A549 (cell line): ENCODE measurements around the gene LDLRAD4. TPM values are rescaled to one million over a fixed set of nuclear protein-coding genes. Genes with fewer than 3 reads are reported as not detected.
"Not testable (repeated sequence)": the region's sequence is repeated elsewhere in the genome, so short reads cannot be mapped to it uniquely, and the experiment has no call there.

Experiments used
- ATAC-seq, 2 experiments: fragments of 200-7000 bp in 1 of 2; fragments of >200 bp in 1 of 2; cut with Nextera tagmentation in 1 of 2; cut with Tn5 transposase in 1 of 2; 3 replicates each; pipeline versions ENCODE4 v1.8.0 to v1.9.1; 2018 to 2020; ENCODE audit warnings: mild to moderate bottlenecking in 1 of 2, moderate library complexity in 1 of 2
- CTCF ChIA-PET: fragments of 300-600 bp; sonication (Branson Sonifier 250); formaldehyde crosslinking; extraction: SDS; loops from one replicate; lab custom pipeline; 2021; ENCODE audit warnings: antibody characterized with exemption, inconsistent platforms; lab: Yijun Ruan, JAX
- POLR2A ChIA-PET: fragments of 350-600 bp; formaldehyde crosslinking; extraction: SDS; loops from one replicate; lab custom pipeline; 2021; ENCODE audit warnings: antibody characterized with exemption, inconsistent platforms; lab: Yijun Ruan, JAX
- DNase-seq, 2 experiments: peaks; one replicate each; pipeline versions ENCODE4 v3.0.0 to v3.0.0-alpha.2; 2011 to 2016; ENCODE audit warnings: low read depth in 1 of 2, low spot score in 1 of 2
- FAIRE-seq: peaks from 2 replicates; lab custom pipeline; 2011; peaks lifted over from hg19 to GRCh38; lab: Jason Lieb, UNC
- H3K27ac ChIP-seq, 2 experiments: fragments of >200 bp; sonication (Bioruptor Twin); formaldehyde crosslinking; 3 replicates each; pipeline ENCODE4 v1.5.1; 2016 to 2017
- H3K4me1 ChIP-seq: fragments of >200 bp; sonication (Bioruptor Twin); formaldehyde crosslinking; 3 replicates; pipeline ENCODE4 v1.6.1; 2016
- H3K4me2 ChIP-seq: fragments of >200 bp; sonication (Bioruptor Twin); formaldehyde crosslinking; 3 replicates; pipeline ENCODE4 v1.6.1; 2016
- H3K4me3 ChIP-seq: fragments of >200 bp; sonication (Bioruptor Twin); formaldehyde crosslinking; 3 replicates; pipeline ENCODE4 v1.5.1; 2016
- H3K9me3 ChIP-seq: fragments of >200 bp; sonication (Bioruptor Twin); formaldehyde crosslinking; 3 replicates; pipeline ENCODE4 v1.6.1; 2016
- CBX2 ChIP-seq: fragments of 200-600 bp; sonication (generic); IDR thresholded peaks from 2 replicates; pipeline ENCODE4 v1.6.1; 2016; ENCODE audit warnings: low read depth, mild to moderate bottlenecking, borderline replicate concordance
- CBX8 ChIP-seq: fragments of 200-600 bp; sonication (generic); IDR thresholded peaks from 2 replicates; pipeline ENCODE4 v1.6.1; 2016
- CEBPB ChIP-seq, 2 experiments: fragments of >200 bp in 1 of 2; sonication (Bioruptor Twin) in 1 of 2; formaldehyde crosslinking in 1 of 2; IDR thresholded peaks; 2 replicates each; pipeline ENCODE4 v1.6.1; 2012 to 2016
- EHF ChIP-seq: fragments of 250-450 bp; sonication (Bioruptor Pico); IDR thresholded peaks from 2 replicates; pipeline ENCODE4 v1.5.0; 2020; ENCODE audit warnings: mild to moderate bottlenecking
- ESRRA ChIP-seq: fragments of 150-350 bp; IDR thresholded peaks from 2 replicates; pipeline ENCODE4 v1.6.1; 2014; ENCODE audit warnings: mild to moderate bottlenecking, low read length, borderline replicate concordance
- FOSL2 ChIP-seq, 2 experiments: fragments of 450-650 bp in 1 of 2; fragments of >200 bp in 1 of 2; sonication (Bioruptor Twin) in 1 of 2; formaldehyde crosslinking; IDR thresholded peaks; 2 replicates each; pipeline versions ENCODE4 v1.5.0 to v1.6.1; 2016 to 2020; ENCODE audit warnings: mild to moderate bottlenecking in 1 of 2, moderate library complexity in 1 of 2
- FOXS1 ChIP-seq: fragments of 250-450 bp; sonication (Bioruptor Pico); IDR thresholded peaks from 2 replicates; pipeline ENCODE4 v1.5.0; 2020; ENCODE audit warnings: mild to moderate bottlenecking, moderate library complexity
- HOXA7 ChIP-seq: fragments of 250-450 bp; sonication (Bioruptor Pico); IDR thresholded peaks from 2 replicates; pipeline ENCODE4 v1.5.0; 2020; ENCODE audit warnings: mild to moderate bottlenecking, moderate library complexity
- JUN ChIP-seq, 2 experiments: fragments of >200 bp; sonication (Bioruptor Twin); formaldehyde crosslinking; IDR thresholded peaks; 2 replicates in 1 of 2; 3 replicates in 1 of 2; pipeline ENCODE4 v1.6.1; 2016 to 2017
- MYC ChIP-seq: IDR thresholded peaks from 2 replicates; pipeline ENCODE4 v1.6.1; 2012; ENCODE audit warnings: mild to moderate bottlenecking, inconsistent platforms, low read length, improper control_type of control experiment, borderline replicate concordance
- NR3C1 ChIP-seq: fragments of >200 bp; sonication (Bioruptor Twin); formaldehyde crosslinking; IDR thresholded peaks from 3 replicates; pipeline ENCODE4 v1.6.1; 2017
- PHF8 ChIP-seq: fragments of 200-600 bp; sonication (generic); IDR thresholded peaks from 2 replicates; pipeline ENCODE4 v1.6.1; 2016; ENCODE audit warnings: low read depth, mild to moderate bottlenecking, antibody characterized with exemption, moderate library complexity, borderline replicate concordance
- POLR2A ChIP-seq: IDR thresholded peaks from 2 replicates; pipeline ENCODE4 v1.6.1; 2012; ENCODE audit warnings: mild to moderate bottlenecking, low read length
- POLR2AphosphoS2 ChIP-seq: conservative IDR thresholded peaks from 2 replicates; pipeline ENCODE4 v1.6.1; 2012; ENCODE audit warnings: low read length, improper control_type of control experiment, inconsistent platforms
- RARB ChIP-seq: fragments of 250-450 bp; sonication (Bioruptor Pico); IDR thresholded peaks from 2 replicates; pipeline ENCODE4 v1.8.0; 2021; ENCODE audit warnings: mild to moderate bottlenecking, moderate library complexity
- SREBF2 ChIP-seq: fragments of 450-650 bp; IDR thresholded peaks from 2 replicates; pipeline ENCODE4 v1.6.1; 2014; ENCODE audit warnings: mild to moderate bottlenecking, moderate library complexity
- TFCP2L1 ChIP-seq: fragments of 250-450 bp; sonication (Bioruptor Pico); IDR thresholded peaks from 2 replicates; pipeline ENCODE4 v1.5.0; 2021; ENCODE audit warnings: mild to moderate bottlenecking
- ZC3H11A ChIP-seq: fragments of 450-650 bp; IDR thresholded peaks from 2 replicates; pipeline ENCODE4 v1.6.1; 2014; ENCODE audit warnings: antibody characterized with exemption, mild to moderate bottlenecking
- ZFP36 ChIP-seq: fragments of 450-650 bp; IDR thresholded peaks from 2 replicates; pipeline ENCODE4 v1.6.1; 2014; ENCODE audit warnings: borderline replicate concordance; ENCODE audit not compliant: partially characterized antibody
- ZNF302 ChIP-seq: fragments of 250-450 bp; sonication (Bioruptor Pico); IDR thresholded peaks from 2 replicates; pipeline ENCODE4 v1.9.0; 2021; ENCODE audit warnings: inconsistent platforms, mild to moderate bottlenecking, moderate library complexity
- WGBS: methylation state at CpG from one replicate; pipeline ENCODE4 v1.1.6; 2017; ENCODE audit errors: missing lambda C conversion rate; 5-methylcytosine and 5-hydroxymethylcytosine counted together
- polyA plus RNA-seq, 4 experiments: library from polyadenylated mRNA; depleted of rRNA in 3 of 4; stranded (reverse); fragments of >200 nt; fragmentation: RNase III in 1 of 4; extraction: RNeasy Plus Mini Kit Qiagen cat#74134 plus additional on column Dnase treatment in 1 of 4; gene quantifications; 2 replicates in 3 of 4; 3 replicates in 1 of 4; pipeline ENCODE4 v1.2.3, GENCODE V29; 2011 to 2017
- TF ChIP-seq, protein P1 (sequence below): IDR thresholded peaks from 2 replicates; pipeline ENCODE4 v1.6.1; 2012
- TF ChIP-seq, protein P2 (sequence below): fragments of 150-350 bp; IDR thresholded peaks from 2 replicates; pipeline ENCODE4 v1.6.1; 2014; ENCODE audit warnings: low read depth, mild to moderate bottlenecking, low read length
- TF ChIP-seq, protein P3 (sequence below): fragments of 200-600 bp; sonication (generic); IDR thresholded peaks from 2 replicates; pipeline ENCODE4 v1.6.1; 2016; ENCODE audit warnings: antibody characterized with exemption, mild to moderate bottlenecking, moderate library complexity

LDLRAD4 gene
- polyA plus RNA-seq, 2 of the 4 experiments (the other 2 are of a cell fraction), result 5.2 to 7.6 TPM

DNA sequence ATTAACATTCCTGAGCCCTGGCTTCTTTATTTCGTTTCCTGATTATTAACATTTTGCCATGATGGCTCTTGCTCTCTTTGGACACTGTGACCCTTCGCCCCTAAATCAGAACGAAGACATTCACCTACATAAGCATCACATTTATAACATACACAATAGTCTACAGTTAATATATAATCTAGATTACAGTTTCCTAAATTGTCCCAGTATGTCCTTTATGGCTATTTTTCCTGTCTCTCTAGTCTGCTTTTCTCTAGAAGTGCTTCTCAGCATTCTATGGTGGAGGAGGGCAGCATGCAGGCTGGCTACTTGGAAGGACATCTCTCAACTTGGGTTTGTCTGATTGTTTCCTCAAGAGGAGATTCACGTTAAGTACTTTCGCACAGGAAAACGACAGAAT lies 457.9 kb downstream of the LDLRAD4 start:
- ATAC-seq (no peak), DNase-seq (no peak), FAIRE-seq (no peak)
- no peak overlapping the region for H3K4me2 ChIP-seq
- CTCF ChIA-PET, result no interaction called here
- H3K27ac ChIP-seq, result no peak overlapping the region
- H3K4me3 ChIP-seq, result no peak overlapping the region
- no peaks in the 10 kb centered on the region for H3K9me3 ChIP-seq
- no peak for TF ChIP-seq SREBF2
- TF ChIP-seq FOXS1 (CRISPR knock-in tag), result no peak
- TF ChIP-seq NR3C1, result no peak
- no peak for TF ChIP-seq MYC
- TF ChIP-seq ZFP36, result no peak
- TF ChIP-seq, protein P1, sequence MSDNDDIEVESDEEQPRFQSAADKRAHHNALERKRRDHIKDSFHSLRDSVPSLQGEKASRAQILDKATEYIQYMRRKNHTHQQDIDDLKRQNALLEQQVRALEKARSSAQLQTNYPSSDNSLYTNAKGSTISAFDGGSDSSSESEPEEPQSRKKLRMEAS, result no peak
- no peak for TF ChIP-seq FOSL2 (IDR thresholded peaks at IDR 0.05)
- no peak for TF ChIP-seq FOSL2 (CRISPR knock-in tag; IDR thresholded peaks at IDR 0.05)
- TF ChIP-seq POLR2AphosphoS2, result no peak
- no peaks in the 10 kb centered on the region for H3K4me1 ChIP-seq
- 96% methylated on average over 6 of the region's 6 CpGs for WGBS
- POLR2A ChIA-PET, result no interaction called here

DNA sequence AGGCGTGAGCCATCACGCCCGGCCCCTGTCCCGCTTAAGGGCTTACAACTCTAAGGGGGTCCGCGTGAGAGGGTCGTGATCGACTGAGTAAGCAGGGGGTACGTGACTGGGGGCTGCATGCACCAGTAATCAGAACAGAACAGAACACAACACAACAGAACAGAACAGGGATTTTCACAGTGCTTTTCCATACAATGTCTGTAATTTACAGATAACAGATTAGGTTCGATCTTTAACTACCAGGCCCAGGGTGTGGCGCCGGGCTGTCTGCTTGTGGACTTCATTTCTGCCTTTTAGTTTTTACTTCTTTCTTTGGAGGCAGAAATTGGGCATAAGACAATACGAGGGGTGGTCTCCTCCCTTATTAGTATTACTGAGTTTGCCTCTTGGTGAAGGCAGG lies 458.8 kb downstream of the LDLRAD4 start:
- H3K4me1 ChIP-seq, CTCF ChIA-PET, FAIRE-seq, H3K27ac ChIP-seq, H3K4me2 ChIP-seq, H3K9me3 ChIP-seq, H3K4me3 ChIP-seq, DNase-seq, ATAC-seq, POLR2A ChIA-PET: not testable (repeated sequence)
- 93% methylated on average over 13 of the region's 13 CpGs for WGBS

DNA sequence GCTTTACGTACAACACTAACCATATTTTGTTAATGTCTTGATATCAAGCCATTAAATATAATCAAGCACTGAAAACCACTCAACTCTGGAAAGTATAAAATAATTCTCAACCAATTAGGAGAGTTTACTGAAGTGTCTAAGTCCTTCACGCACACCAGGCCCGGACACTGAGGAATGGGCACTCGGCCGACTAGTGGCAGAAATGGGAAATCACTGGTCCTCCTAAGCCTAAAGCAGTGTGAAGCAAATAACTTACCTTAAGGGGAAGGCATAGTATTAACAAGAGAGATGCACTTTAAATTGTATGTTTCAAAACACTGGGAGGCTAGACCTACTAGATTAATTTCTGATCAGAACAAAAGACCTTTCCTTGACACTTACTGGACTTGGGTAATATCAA lies 462.1 kb downstream of the LDLRAD4 start:
- Histone ChIP-seq H3K9me3 (no peaks in the 10 kb centered on the region), H3K4me1 (no peaks in the 10 kb centered on the region), H3K4me3 (no peak overlapping the region), H3K4me2 (no peak overlapping the region), H3K27ac (no peak overlapping the region)
- POLR2A ChIA-PET, result no interaction called here
- FAIRE-seq (no peak), ATAC-seq (peak; percentile 71 to 83; a peak in 5 of 6 replicates), DNase-seq (peak; percentile 7 to 38)
- TF ChIP-seq POLR2A (no peak), ZC3H11A (no peak), TFCP2L1 (CRISPR knock-in tag) (no peak), FOSL2 (IDR thresholded peaks at IDR 0.05) (no peak), FOSL2 (CRISPR knock-in tag; IDR thresholded peaks at IDR 0.05) (no peak), EHF (CRISPR knock-in tag) (no peak), CEBPB (IDR thresholded peaks at IDR 0.05) (no peak), JUN (IDR thresholded peaks at IDR 0.05) (no peak), PHF8 (no peak), HOXA7 (CRISPR knock-in tag) (no peak), RARB (CRISPR knock-in tag) (no peak), MYC (no peak), SREBF2 (no peak), NR3C1 (no peak), CBX8 (no peak), ZNF302 (CRISPR knock-in tag) (no peak), CBX2 (no peak), ESRRA (no peak)
- TF ChIP-seq, protein P2, sequence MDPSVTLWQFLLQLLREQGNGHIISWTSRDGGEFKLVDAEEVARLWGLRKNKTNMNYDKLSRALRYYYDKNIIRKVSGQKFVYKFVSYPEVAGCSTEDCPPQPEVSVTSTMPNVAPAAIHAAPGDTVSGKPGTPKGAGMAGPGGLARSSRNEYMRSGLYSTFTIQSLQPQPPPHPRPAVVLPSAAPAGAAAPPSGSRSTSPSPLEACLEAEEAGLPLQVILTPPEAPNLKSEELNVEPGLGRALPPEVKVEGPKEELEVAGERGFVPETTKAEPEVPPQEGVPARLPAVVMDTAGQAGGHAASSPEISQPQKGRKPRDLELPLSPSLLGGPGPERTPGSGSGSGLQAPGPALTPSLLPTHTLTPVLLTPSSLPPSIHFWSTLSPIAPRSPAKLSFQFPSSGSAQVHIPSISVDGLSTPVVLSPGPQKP, result no peak
- TF ChIP-seq, protein P3, sequence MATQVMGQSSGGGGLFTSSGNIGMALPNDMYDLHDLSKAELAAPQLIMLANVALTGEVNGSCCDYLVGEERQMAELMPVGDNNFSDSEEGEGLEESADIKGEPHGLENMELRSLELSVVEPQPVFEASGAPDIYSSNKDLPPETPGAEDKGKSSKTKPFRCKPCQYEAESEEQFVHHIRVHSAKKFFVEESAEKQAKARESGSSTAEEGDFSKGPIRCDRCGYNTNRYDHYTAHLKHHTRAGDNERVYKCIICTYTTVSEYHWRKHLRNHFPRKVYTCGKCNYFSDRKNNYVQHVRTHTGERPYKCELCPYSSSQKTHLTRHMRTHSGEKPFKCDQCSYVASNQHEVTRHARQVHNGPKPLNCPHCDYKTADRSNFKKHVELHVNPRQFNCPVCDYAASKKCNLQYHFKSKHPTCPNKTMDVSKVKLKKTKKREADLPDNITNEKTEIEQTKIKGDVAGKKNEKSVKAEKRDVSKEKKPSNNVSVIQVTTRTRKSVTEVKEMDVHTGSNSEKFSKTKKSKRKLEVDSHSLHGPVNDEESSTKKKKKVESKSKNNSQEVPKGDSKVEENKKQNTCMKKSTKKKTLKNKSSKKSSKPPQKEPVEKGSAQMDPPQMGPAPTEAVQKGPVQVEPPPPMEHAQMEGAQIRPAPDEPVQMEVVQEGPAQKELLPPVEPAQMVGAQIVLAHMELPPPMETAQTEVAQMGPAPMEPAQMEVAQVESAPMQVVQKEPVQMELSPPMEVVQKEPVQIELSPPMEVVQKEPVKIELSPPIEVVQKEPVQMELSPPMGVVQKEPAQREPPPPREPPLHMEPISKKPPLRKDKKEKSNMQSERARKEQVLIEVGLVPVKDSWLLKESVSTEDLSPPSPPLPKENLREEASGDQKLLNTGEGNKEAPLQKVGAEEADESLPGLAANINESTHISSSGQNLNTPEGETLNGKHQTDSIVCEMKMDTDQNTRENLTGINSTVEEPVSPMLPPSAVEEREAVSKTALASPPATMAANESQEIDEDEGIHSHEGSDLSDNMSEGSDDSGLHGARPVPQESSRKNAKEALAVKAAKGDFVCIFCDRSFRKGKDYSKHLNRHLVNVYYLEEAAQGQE, result no peak
- WGBS, result 40% methylated on average over 5 of the region's 5 CpGs
- CTCF ChIA-PET, result no interaction called here
